HCT116 (cell line): ENCODE data around the gene DDX24. TPM values are rescaled to one million over a fixed set of nuclear protein-coding genes. Genes with fewer than 3 reads are reported as not detected.

ENCODE experiments used
- ATAC-seq: fragments of 200-7000 bp; cut with Tn5 transposase; 2 replicates; pipeline ENCODE4 v1.9.1; 2020; ENCODE audit warnings: mild to moderate bottlenecking, moderate library complexity
- BruUV-seq: library from RNA; stranded (reverse); fragments of 400-500 nt; replicated peaks from 2 replicates; lab custom pipeline; 2021; lab: Mats Ljungman, UMichigan
- CTCF ChIA-PET: fragments of 300-600 bp; sonication (Branson Sonifier 250); formaldehyde crosslinking; loops from one replicate; lab custom pipeline; 2021; ENCODE audit warnings: antibody characterized with exemption; lab: Charles Lee
- POLR2A ChIA-PET: fragments of 300-600, 350-600 bp; sonication (Branson Sonifier 250); formaldehyde crosslinking; loops from one replicate; lab custom pipeline; 2021; ENCODE audit warnings: antibody characterized with exemption; lab: Charles Lee
- RAD21 ChIA-PET, 2 experiments: fragments of 300-600 bp; sonication (Branson Sonifier 250); formaldehyde crosslinking; loops; one replicate each; lab custom pipeline; 2023; ENCODE audit warnings: low total read pairs in 2 of 2; ENCODE audit not compliant: uncharacterized antibody in 2 of 2, unreplicated experiment in 2 of 2, low non-redundant PET in 1 of 2; lab: Charles Lee
- DNase-seq: peaks from one replicate; pipeline ENCODE4 v3.0.0-alpha.2; 2010; ENCODE audit warnings: low read depth, low spot score
- H2AFZ ChIP-seq: fragments of 200-600 bp; shearing (Covaris generic), sonication (generic); 2 replicates; pipeline ENCODE4 v1.6.1; 2017; ENCODE audit warnings: low read depth, mixed run types, mixed read lengths, antibody characterized with exemption, low read length; ENCODE audit not compliant: poor library complexity, severe bottlenecking
- H3K27ac ChIP-seq: 2 replicates; pipeline ENCODE4 v1.5.1; 2012; ENCODE audit warnings: low read depth, low read length
- H3K27me3 ChIP-seq: fragments of 200-600 bp; sonication (generic); 2 replicates; pipeline ENCODE4 v1.6.1; 2016; ENCODE audit warnings: mixed run types, low read length, mixed read lengths; ENCODE audit not compliant: insufficient read depth
- H3K36me3 ChIP-seq, 2 experiments: fragments of 200-500 bp in 1 of 2; fragments of 200-600 bp in 1 of 2; sonication (Bioruptor generic) in 1 of 2; sonication (generic) in 1 of 2; 2 replicates each; pipeline versions ENCODE4 v1.5.1 to v1.6.1; 2014 to 2016; ENCODE audit warnings: low read length in 2 of 2, inconsistent platforms in 1 of 2, mixed read lengths in 1 of 2, mixed run types in 1 of 2; ENCODE audit not compliant: insufficient read depth in 2 of 2, control insufficient read depth in 1 of 2
- H3K4me1 ChIP-seq, 2 experiments: fragments of 200-600 bp in 1 of 2; sonication (generic) in 1 of 2; 2 replicates each; pipeline versions ENCODE4 v1.5.1 to v1.6.1; 2012 to 2017; ENCODE audit warnings: low read length in 2 of 2, inconsistent platforms in 1 of 2, mild to moderate bottlenecking in 1 of 2, mixed read lengths in 1 of 2, mixed run types in 1 of 2, moderate library complexity in 1 of 2; ENCODE audit not compliant: insufficient read depth in 2 of 2, control insufficient read depth in 1 of 2
- H3K4me2 ChIP-seq: fragments of 200-600 bp; sonication (generic); 2 replicates; pipeline ENCODE4 v1.6.1; 2017; ENCODE audit warnings: mixed run types, low read length, mixed read lengths
- H3K4me3 ChIP-seq, 2 experiments: fragments of 200-600 bp in 1 of 2; sonication (generic) in 1 of 2; replicated peaks in 1 of 2; 2 replicates each; pipeline ENCODE4 v1.5.1; 2011 to 2016; ENCODE audit warnings: low read length in 2 of 2, control low read depth in 1 of 2, low read depth in 1 of 2, mild to moderate bottlenecking in 1 of 2, mixed read lengths in 1 of 2, mixed run types in 1 of 2
- H3K79me2 ChIP-seq: fragments of 200-600 bp; sonication (generic); 2 replicates; pipeline ENCODE4 v1.6.1; 2017; ENCODE audit warnings: mild to moderate bottlenecking, mixed run types, low read length, moderate library complexity, mixed read lengths; ENCODE audit not compliant: insufficient read depth
- H3K9ac ChIP-seq: fragments of 200-600 bp; sonication (generic); 2 replicates; pipeline ENCODE4 v1.6.1; 2016; ENCODE audit warnings: low read length, mixed read lengths
- H3K9me2 ChIP-seq: fragments of 200-600 bp; sonication (generic), shearing (Covaris generic); 2 replicates; pipeline ENCODE4 v1.6.1; 2017; ENCODE audit warnings: mixed run types, mild to moderate bottlenecking, moderate library complexity; ENCODE audit not compliant: insufficient read depth
- H3K9me3 ChIP-seq, 2 experiments: fragments of 200-500 bp in 1 of 2; fragments of 200-600 bp in 1 of 2; sonication (Bioruptor generic) in 1 of 2; sonication (generic) in 1 of 2; 2 replicates each; pipeline ENCODE4 v1.6.1; 2014 to 2017; ENCODE audit warnings: low read length in 2 of 2, mixed read lengths in 2 of 2, inconsistent platforms in 1 of 2, low read depth in 1 of 2, mild to moderate bottlenecking in 1 of 2, mixed run types in 1 of 2, moderate library complexity in 1 of 2; ENCODE audit not compliant: control insufficient read depth in 1 of 2, insufficient read depth in 1 of 2
- H4K20me1 ChIP-seq: fragments of 200-600 bp; sonication (generic), shearing (Covaris generic); 2 replicates; pipeline ENCODE4 v1.6.1; 2017; ENCODE audit warnings: mixed run types, mild to moderate bottlenecking, moderate library complexity; ENCODE audit not compliant: insufficient read depth
- ATF3 ChIP-seq: IDR thresholded peaks from 2 replicates; pipeline ENCODE4 v1.6.1; 2012
- CBX3 ChIP-seq: IDR thresholded peaks from 2 replicates; pipeline ENCODE4 v1.6.1; 2012; ENCODE audit warnings: low read depth
- CEBPB ChIP-seq: IDR thresholded peaks from 2 replicates; pipeline ENCODE4 v1.6.1; 2012; ENCODE audit warnings: low read depth
- CTCF ChIP-seq, 3 experiments: fragments of 200-600 bp in 1 of 3; sonication (generic) in 1 of 3; IDR thresholded peaks in 2 of 3; conservative IDR thresholded peaks in 1 of 3; 2 replicates each; pipeline ENCODE4 v1.5.1; 2012 to 2017; ENCODE audit warnings: low read depth in 2 of 3, low read length in 2 of 3, antibody characterized with exemption in 1 of 3, borderline replicate concordance in 1 of 3, control low read depth in 1 of 3, mild to moderate bottlenecking in 1 of 3, mixed read lengths in 1 of 3, mixed run types in 1 of 3, moderate library complexity in 1 of 3; ENCODE audit not compliant: insufficient read depth in 1 of 3
- ELF1 ChIP-seq: IDR thresholded peaks from 2 replicates; pipeline ENCODE4 v1.6.1; 2012; ENCODE audit warnings: low read depth, borderline replicate concordance
- EZH2 ChIP-seq: fragments of 200-600 bp; sonication (generic); IDR thresholded peaks from 2 replicates; pipeline ENCODE4 v1.6.1; 2017; ENCODE audit warnings: antibody characterized with exemption, mixed run types
- FOSL1 ChIP-seq: IDR thresholded peaks from 2 replicates; pipeline ENCODE4 v1.6.1; 2012; ENCODE audit warnings: low read depth
- JUND ChIP-seq: IDR thresholded peaks from 2 replicates; pipeline ENCODE4 v1.6.1; 2012
- MAX ChIP-seq: IDR thresholded peaks from 2 replicates; pipeline ENCODE4 v1.6.1; 2012
- POLR2A ChIP-seq: IDR thresholded peaks from 2 replicates; pipeline ENCODE4 v1.7.0; 2011; ENCODE audit warnings: borderline replicate concordance; ENCODE audit not compliant: insufficient read depth, insufficient read length; ENCODE audit errors: extremely low read depth
- POLR2AphosphoS5 ChIP-seq: IDR thresholded peaks from 2 replicates; pipeline ENCODE4 v1.6.1; 2011; ENCODE audit warnings: mild to moderate bottlenecking, low read depth, low read length, moderate library complexity
- SIN3A ChIP-seq: IDR thresholded peaks from 2 replicates; pipeline ENCODE4 v1.6.1; 2012; ENCODE audit warnings: low read depth
- SP1 ChIP-seq: IDR thresholded peaks from 2 replicates; pipeline ENCODE4 v1.6.1; 2012; ENCODE audit warnings: low read depth
- SRF ChIP-seq: IDR thresholded peaks from 2 replicates; pipeline ENCODE4 v1.6.1; 2012; ENCODE audit warnings: low read depth
- ZBTB33 ChIP-seq: IDR thresholded peaks from 2 replicates; pipeline ENCODE4 v1.6.1; 2011; ENCODE audit warnings: mild to moderate bottlenecking, low read length, moderate library complexity; ENCODE audit not compliant: insufficient replicate concordance; ENCODE audit errors: extremely low read depth
- ZFX ChIP-seq: fragments of 450-650 bp; IDR thresholded peaks from 2 replicates; pipeline ENCODE4 v1.6.1; 2017
- ZNF274 ChIP-seq: fragments of 200-500 bp; sonication (Bioruptor generic); IDR thresholded peaks from 2 replicates; pipeline ENCODE4 v1.6.1; 2014; ENCODE audit warnings: mild to moderate bottlenecking, low read depth, low read length, inconsistent platforms
- intact Hi-C: fragments of 100-400 bp; cut with micrococcal nuclease; formaldehyde crosslinking; loops from 2 replicates; pipeline ENCODE4 v1.10.0; 2022
- total RNA-seq: library from RNA; stranded (reverse); gene quantifications from one replicate; pipeline ENCODE4 v1.2.1, GENCODE V29; 2021; ENCODE audit not compliant: unreplicated experiment

DDX24 gene
- total RNA-seq, 1 experiment from 2014 or later, result 169 TPM

GRCh38 chr14:93999573-93999972, 81.4 kb downstream of the DDX24 start:
- Histone ChIP-seq H3K9me2 (no peaks in the 10 kb centered on the region), H3K27me3 (no peaks in the 10 kb centered on the region), H2AFZ (no peak overlapping the region), H3K79me2 (no peaks in the 10 kb centered on the region), H3K4me1 (peaks cover 5 to 33% of the 10 kb centered on the region in 2 experiments; a peak in 3 of 4 replicates), H3K4me2 (no peak overlapping the region), H3K36me3 (no peaks in the 10 kb centered on the region), H3K9me3 (no peaks in the 10 kb centered on the region), H4K20me1 (no peaks in the 10 kb centered on the region), H3K27ac (no peak overlapping the region), H3K4me3 (no peak overlapping the region), H3K9ac (no peak overlapping the region)
- CTCF ChIA-PET, result interaction anchor here (0.6 to 10.4 kb wide), 5 partner anchors 14 to 137 kb away, joined by 3 to 121 read pairs (median 3); no protein-coding TSS in a partner anchor
- no peak for DNase-seq
- intact Hi-C loops, result no loop called here
- BruUV-seq, result no TSS peak
- POLR2A ChIA-PET, result no interaction called here
- no peak for ATAC-seq
- TF ChIP-seq SIN3A, result no peak
- TF ChIP-seq ATF3, result no peak
- no peak for TF ChIP-seq MAX
- no peak for TF ChIP-seq CEBPB
- no peak for TF ChIP-seq POLR2A
- TF ChIP-seq FOSL1, result no peak
- TF ChIP-seq SP1, result no peak
- TF ChIP-seq CTCF (IDR thresholded peaks at IDR 0.05 in 2 of 3, conservative IDR thresholded peaks at IDR 0.05 in 1 of 3; ENCODE audit: borderline replicate concordance in 1 of 3, insufficient read depth in 1 of 3, low read depth in 2 of 3, low read length in 2 of 3), result no peak
- no peak for TF ChIP-seq ELF1
- no peak for TF ChIP-seq POLR2AphosphoS5
- no peak for TF ChIP-seq ZFX
- TF ChIP-seq JUND, result no peak
- no peak for TF ChIP-seq CBX3
- no peak for TF ChIP-seq SRF
- TF ChIP-seq ZNF274, result no peak
- TF ChIP-seq EZH2, result no peak
- TF ChIP-seq ZBTB33, result no peak
- RAD21 ChIA-PET, result interaction anchor here in 1 of 2 experiments (2.2 kb wide), 1 partner anchor 60 kb away, joined by 11 read pairs; no protein-coding TSS in a partner anchor
